LHCN-M2 (cell line): ENCODE results near the gene NSDHL. TPM values are rescaled to one million over a fixed set of nuclear protein-coding genes. Genes with fewer than 3 reads are reported as not detected.
"Not testable (repeated sequence)": the region's sequence is repeated elsewhere in the genome, so short reads cannot be mapped to it uniquely, and the experiment has no call there.

Source experiments
- DNase-seq: peaks from one replicate; pipeline ENCODE4 v3.0.0-alpha.2; 2012; ENCODE audit warnings: low read depth
- total RNA-seq: library from RNA; depleted of rRNA; stranded (reverse); fragments of >200 nt; gene quantifications from 2 replicates; pipeline ENCODE4 v1.2.3, GENCODE V29; 2014

Gene NSDHL
- total RNA-seq, 1 experiment from 2014 or later = 14.1 TPM

- DNase-seq = no peak
These were observed 63.2 kb downstream of the NSDHL start for GRCh38 chrX:152893980-152894610.

GRCh38 chrX:152895121-152895520, 64.3 kb downstream of the NSDHL start:
- DNase-seq = no peak

GRCh38 chrX:152895724-152896420, 65.0 kb downstream of the NSDHL start:
- DNase-seq = no peak

DNA sequence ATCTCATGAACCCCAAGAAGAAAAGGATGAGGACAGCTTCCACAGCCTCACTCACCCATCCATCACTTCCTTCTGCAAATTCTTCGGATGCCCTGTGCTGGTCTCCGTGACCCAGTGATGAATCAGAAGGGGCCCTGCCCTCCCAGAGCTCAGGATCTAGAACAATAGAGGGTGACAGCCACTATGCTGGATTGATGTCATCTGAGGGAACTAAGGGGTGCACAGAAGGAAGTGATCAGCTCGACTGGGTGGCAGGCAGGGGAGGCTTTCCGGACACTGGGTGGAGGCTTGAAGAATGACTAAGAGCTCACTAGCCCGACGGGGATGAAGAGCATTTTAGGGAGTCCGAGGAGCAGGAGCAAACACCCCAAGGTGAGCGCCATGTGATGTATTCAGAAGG, 65.6 kb downstream of the NSDHL start:
- DNase-seq = no peak

DNA sequence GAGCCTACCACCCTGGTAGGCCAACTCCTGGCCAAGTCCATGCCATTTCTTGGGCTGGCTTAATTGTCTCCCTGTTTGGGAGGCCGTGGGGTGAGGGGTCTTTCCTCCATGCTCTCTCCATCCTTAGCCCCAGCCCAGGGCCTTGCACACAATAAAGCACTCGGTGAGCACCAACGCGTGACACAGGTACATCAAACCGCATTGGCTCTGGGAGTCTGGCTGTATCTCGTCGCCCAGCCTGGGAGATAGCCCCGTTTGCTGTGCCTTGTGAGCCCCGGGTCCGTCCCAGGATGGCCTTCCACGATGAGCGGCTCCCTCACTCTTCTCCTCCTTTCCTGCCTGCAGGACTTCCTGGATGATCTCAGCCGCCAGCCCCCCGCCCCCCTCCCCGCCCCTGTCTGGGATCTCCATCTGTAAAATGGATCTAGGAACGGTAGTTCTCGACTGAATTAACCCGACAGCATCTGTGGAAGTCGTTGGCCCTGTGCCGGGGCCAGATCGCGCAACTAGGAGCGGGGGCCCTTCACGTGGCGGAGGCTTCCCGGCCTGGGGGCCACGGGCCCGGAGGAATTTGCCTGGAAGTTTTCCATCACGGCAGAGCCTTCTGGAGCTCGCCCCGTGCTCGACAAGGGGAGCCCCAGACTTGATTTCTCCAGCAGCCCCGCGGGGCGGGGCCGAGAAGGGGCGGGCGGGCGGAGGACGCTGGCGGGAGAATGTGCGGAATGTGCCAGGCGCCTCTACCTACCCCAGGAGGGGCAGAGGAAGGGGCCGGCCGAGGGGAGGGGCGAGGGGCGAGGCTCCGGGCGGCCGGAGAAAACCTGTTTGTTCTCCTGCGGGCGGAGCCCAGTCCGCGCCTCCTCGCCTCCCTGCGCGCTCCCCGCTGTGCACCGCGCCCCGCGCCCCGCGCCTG, 66.6 kb downstream of the NSDHL start, which contains the start of gene ZNF185:
ZNF185 (plus strand) TSS at position 846 of the 910 bp plus-strand sequence. CDS start 16,423 bp downstream, outside the sequence.
- no peak for DNase-seq

- no peak for DNase-seq
These were observed 67.6 kb downstream of the NSDHL start for GRCh38 chrX:152898442-152898841.

DNA sequence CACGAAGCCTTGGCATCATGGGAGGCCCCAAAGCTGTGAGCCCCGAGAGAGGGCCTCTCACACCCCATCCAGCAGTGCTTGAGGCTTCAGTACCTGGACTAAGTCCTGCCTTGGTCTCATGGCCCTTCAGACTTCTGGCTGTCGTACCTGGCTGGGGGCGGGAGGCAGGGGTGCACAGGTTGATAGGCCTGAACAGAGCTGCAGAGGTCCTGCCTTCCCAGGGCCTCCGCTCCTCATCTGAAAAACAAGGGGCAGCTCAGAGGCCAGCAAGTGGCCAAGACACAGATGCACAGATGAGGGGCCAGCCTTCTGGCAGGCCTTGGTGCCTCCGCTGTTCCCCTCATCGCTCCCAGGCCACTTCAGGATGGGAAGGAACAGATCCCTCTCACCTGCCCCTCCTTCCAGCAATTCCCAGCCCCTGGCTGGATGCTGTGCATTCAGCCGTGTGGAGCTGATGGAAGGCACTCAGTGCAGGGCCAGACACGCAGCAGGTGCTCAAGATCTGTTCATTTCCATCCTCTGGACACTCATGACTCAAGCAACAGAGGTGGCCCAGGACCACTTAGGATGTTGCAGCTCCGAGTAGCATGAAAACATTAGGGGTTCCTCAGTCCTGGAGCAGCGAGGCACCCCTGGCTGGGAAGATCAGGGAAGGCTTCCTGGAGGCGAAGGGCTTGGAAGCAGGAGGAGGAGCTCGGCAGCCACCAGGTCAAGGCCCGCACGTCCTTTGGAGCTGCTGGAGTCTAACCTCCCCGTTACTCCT, 68.4 kb downstream of the NSDHL start:
- DNase-seq = no peak

DNA sequence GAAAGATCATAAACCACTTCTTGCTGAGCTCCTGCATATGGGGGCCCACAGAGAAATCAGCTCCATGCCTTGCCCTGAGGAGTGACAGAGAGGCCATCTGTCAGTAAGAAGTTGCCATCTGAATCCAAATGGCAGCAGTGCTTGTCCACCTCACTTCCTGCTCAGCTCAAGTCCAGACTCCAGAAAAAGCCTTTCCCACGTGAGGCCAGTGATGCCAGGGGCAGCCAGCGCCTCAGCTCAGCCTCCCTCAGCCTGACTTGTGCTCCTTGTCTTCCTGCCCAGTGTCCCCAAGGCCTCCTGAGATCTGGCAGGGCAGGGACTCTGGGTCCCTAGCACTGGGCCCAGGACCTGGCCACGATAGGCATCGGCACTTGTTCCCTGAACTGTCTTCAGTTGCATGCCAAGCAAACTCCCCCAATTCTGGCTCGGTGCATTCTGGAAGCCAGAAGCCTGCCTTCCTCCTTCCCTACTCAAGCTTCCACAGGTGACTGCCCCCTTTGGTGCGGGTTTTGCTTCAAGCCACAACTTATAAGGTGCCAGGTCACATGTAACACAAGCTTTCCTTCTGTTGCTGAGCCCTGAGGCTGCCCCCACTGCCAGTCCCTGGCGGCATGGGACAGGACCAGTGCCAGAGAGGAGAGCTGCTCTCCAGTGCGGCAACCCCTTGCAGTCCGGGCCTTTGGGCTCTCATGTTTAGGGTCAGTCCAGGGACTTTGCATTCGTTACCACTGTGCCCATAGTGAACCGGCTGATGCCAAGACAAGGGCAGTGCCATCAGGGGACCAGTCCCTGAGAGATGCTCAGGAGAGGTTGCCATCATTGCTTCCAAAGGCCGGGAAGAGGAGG, 69.2 kb downstream of the NSDHL start:
- no peak for DNase-seq

DNA sequence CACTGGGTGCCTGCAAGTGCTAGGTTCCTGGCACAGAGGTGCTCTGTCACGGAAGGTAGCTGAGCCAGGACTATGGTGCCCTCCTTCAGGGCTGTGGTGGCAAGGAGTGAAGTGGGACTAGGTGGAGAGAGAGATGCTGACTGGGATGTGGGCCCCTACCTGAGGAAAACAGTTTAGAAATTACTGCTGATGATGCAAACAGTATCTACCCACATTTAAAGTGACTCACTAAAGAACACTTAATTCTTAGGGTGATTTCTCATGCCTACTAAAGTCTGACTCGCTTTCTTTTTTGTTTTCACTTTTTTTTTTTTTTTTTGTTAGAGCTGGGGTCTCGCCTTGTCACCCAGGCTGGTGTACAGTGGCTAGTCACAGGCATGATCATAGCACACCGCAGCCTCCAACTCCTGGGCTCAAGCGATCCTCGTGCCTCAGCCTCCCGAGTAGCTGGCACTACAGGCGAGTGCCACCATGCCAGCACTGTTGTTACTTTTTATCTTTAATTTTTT, 70.1 kb downstream of the NSDHL start:
- DNase-seq = no peak

DNA sequence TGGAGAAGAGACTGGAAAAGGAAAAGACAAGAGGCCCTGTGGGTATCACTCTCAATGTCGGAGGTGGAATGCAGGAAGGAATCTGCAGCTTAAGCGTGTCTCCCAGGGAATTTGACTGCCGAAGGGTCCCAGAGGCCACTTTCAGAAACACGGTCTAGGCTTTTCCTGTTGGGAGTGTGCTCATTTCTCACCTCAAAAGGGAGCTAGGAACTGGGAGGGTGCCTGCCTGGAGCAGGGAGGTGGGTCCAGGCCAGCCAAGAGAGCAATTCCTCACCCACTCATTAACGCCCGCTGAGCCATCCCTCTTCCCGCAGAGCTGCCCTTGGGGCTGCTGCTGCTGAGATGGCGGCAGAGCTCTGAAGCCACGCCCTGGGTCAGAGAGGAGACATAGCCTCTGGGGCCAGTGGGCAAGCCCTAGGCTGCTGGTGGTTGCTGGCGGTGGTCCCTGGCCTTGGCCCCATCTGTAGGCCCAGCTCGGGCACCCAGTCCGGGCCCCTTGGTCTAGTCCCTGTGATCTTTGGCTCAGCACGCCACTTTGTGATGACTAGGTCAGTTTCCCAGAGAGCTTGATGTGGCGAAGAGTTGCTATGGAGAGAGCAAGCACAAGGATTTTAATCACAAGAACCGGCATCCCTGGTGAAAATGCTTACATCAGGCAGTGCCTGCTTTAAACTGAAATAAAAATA, 71.1 kb downstream of the NSDHL start:
- no peak for DNase-seq

- DNase-seq = no peak
These were observed 71.6 kb downstream of the NSDHL start for GRCh38 chrX:152902502-152902820.

DNA sequence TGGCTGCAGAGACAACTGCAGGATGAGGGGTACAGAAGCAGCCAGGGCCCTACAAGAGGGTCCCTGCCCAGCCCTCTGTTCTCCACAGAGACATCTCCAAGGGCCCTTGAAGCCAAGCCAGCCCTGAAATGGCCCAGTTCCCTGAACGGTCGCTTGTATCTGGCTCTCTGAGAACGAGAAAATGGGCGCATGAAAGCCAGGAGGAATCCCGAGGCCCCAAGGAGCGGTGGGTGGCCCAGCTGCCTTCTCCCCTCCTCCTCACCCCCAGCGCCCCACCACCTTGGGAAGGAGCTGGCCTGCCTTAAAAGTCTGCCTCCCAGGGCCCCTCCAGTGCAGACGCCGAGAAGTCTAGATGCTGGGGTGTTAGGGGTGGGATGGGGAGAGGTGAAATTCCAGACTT, 72.7 kb downstream of the NSDHL start:
- no peak for DNase-seq

GRCh38 chrX:152904151-152905080, 73.6 kb downstream of the NSDHL start:
- DNase-seq = peak; percentile 29

GRCh38 chrX:152905081-152905420, 74.2 kb downstream of the NSDHL start:
- peak; percentile 1 for DNase-seq

DNA sequence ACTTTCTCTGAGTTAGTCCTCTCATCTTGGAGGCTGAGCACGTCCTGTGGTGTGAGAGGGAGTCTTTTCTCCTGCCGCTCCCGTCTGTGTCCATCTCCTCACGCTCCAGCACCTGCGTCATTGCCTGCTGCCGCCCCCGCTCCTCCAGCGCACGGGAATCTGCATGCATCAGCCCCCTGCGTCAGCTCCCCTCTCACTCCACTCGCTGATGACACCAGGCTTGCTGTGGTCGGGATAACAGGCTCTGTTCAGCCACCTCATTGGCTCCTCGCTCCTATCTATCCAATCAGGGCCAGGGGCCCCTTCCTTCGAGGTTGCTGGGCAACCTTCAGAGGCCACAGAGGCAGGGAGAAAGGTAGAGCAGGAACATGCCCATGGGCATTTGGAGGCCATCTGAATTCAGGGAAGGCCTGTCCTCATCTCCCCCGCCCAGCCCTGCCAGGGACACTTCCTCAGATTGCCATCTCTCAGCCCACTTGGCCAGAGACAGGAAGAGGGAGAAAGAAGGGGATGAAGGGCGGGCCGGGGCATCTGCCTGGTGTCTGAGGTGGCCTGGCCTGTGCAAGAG, 76.3 kb downstream of the NSDHL start:
- DNase-seq = no peak

- no peak for DNase-seq
These were observed 77.6 kb downstream of the NSDHL start for GRCh38 chrX:152908486-152908885.

DNA sequence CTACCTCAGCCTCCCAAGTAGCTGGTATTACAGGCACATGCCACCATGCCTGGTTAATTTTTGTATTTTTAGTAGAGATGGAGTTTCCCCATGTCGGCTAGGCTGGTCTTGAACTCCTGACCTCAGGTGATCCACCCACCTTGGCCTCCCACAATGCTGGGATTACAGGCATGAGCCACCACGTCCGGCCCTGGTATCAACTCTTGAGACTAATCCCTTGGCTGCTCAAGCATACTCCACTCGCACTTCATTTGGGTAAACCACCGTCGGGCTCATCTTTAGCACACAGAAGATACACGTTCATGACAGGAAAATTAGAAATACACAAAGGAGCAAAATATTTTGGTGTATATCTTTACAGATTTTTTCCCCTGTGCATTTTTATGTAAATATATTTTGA, 79.2 kb downstream of the NSDHL start:
- DNase-seq = not testable (repeated sequence)

DNA sequence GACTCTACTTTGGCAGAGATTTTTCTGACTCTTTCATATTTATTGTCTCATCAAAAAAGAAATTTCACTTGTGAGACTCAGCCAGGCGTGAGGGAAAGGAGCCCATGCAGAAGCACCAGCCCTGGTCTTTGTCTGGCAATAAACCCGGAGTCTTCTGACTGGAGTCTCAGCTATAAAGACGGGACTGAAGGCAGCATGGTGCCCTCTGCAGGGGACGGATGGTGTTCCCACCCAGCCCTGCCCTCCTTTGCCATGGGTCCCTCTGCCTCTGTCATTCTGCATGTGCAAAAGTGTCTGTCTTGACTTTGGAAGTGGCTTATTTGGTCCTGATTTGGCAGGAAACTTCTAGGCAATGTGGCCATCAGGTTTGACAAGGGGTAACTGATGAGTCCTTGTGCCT, 81.2 kb downstream of the NSDHL start:
- no peak for DNase-seq

- DNase-seq = no peak
These were observed 81.8 kb downstream of the NSDHL start for GRCh38 chrX:152912641-152913040.
